HepG2 (cell line): ENCODE data around the gene C19orf85. TPM values are rescaled to one million over a fixed set of nuclear protein-coding genes. Genes with fewer than 3 reads are reported as not detected.

Source experiments
- ATAC-seq: fragments of 200-7000 bp; cut with Tn5 transposase; 3 replicates; pipeline ENCODE4 v1.9.1; 2020; ENCODE audit warnings: mild to moderate bottlenecking, moderate library complexity
- BruUV-seq: library from RNA; stranded (reverse); fragments of 400-500 nt; replicated peaks from 2 replicates; lab custom pipeline; 2021; lab: Mats Ljungman, UMichigan
- CTCF ChIA-PET: fragments of 300-600 bp; formaldehyde crosslinking; extraction: SDS; loops from one replicate; lab custom pipeline; 2021; ENCODE audit warnings: low total read pairs, inconsistent platforms, low intra/inter-chr PET ratio; lab: Yijun Ruan, JAX
- POLR2A ChIA-PET: fragments of 350-600 bp; sonication (Branson Sonifier 250); formaldehyde crosslinking; loops from one replicate; lab custom pipeline; 2020; ENCODE audit warnings: antibody characterized with exemption, inconsistent platforms; lab: Yijun Ruan, JAX
- DNase-seq: peaks from one replicate; pipeline ENCODE4 v3.0.0-alpha.2; 2015; ENCODE audit warnings: low spot score
- FAIRE-seq: peaks from 3 replicates; lab custom pipeline; 2011; peaks lifted over from hg19 to GRCh38; lab: Jason Lieb, UNC
- H2AFZ ChIP-seq: one replicate; pipeline ENCODE4 v1.6.1; 2011; ENCODE audit warnings: low read length, inconsistent platforms
- H3K27ac ChIP-seq: fragments of 300-600 bp; 3 replicates; pipeline ENCODE4 v1.8.0; 2011; ENCODE audit warnings: mixed run types, mild to moderate bottlenecking, mixed read lengths, low read length, inconsistent platforms; ENCODE audit not compliant: insufficient read depth; ENCODE audit errors: extremely low read length
- H3K27me3 ChIP-seq, 2 experiments: fragments of 200-600 bp in 1 of 2; 2 replicates in 1 of 2; 3 replicates in 1 of 2; pipeline versions ENCODE4 v1.6.0 to v1.8.0; 2011; ENCODE audit warnings: low read length in 2 of 2, mild to moderate bottlenecking in 2 of 2, moderate library complexity in 2 of 2, inconsistent platforms in 1 of 2; ENCODE audit not compliant: insufficient read depth in 2 of 2, control insufficient read depth in 1 of 2
- H3K36me3 ChIP-seq, 2 experiments: fragments of 200-600 bp in 1 of 2; replicated peaks in 1 of 2; 2 replicates in 1 of 2; 3 replicates in 1 of 2; pipeline versions ENCODE4 v1.5.1 to v1.8.0; 2011; ENCODE audit warnings: low read length in 2 of 2, inconsistent platforms in 1 of 2; ENCODE audit not compliant: insufficient read depth in 2 of 2, control insufficient read depth in 1 of 2
- H3K4me1 ChIP-seq: 2 replicates; pipeline ENCODE4 v1.5.1; 2012; ENCODE audit warnings: low read length, inconsistent platforms; ENCODE audit not compliant: insufficient read depth
- H3K4me2 ChIP-seq: 2 replicates; pipeline ENCODE4 v1.6.0; 2011; ENCODE audit warnings: low read depth, low read length, inconsistent platforms
- H3K4me3 ChIP-seq, 3 experiments: fragments of 200-600 bp in 1 of 3; sonication (generic), shearing (Covaris generic) in 1 of 3; replicated peaks in 1 of 3; 2 replicates each; pipeline ENCODE4 v1.5.1; 2011 to 2016; ENCODE audit warnings: low read length in 3 of 3, inconsistent platforms in 2 of 3, low read depth in 2 of 3, mild to moderate bottlenecking in 2 of 3, control low read depth in 1 of 3, mixed read lengths in 1 of 3; ENCODE audit not compliant: insufficient read depth in 1 of 3
- H3K79me2 ChIP-seq: one replicate; pipeline ENCODE4 v1.6.1; 2011; ENCODE audit warnings: low read length, inconsistent platforms; ENCODE audit not compliant: insufficient read depth
- H3K9ac ChIP-seq: 2 replicates; pipeline ENCODE4 v1.6.0; 2011; ENCODE audit warnings: mild to moderate bottlenecking, low read depth, low read length, inconsistent platforms; ENCODE audit not compliant: insufficient read depth
- H3K9me3 ChIP-seq: 2 replicates; pipeline ENCODE4 v1.5.1; 2012; ENCODE audit warnings: mild to moderate bottlenecking, low read length
- H4K20me1 ChIP-seq: 2 replicates; pipeline ENCODE4 v1.6.0; 2011; ENCODE audit warnings: inconsistent platforms, mild to moderate bottlenecking, low read length, moderate library complexity; ENCODE audit not compliant: insufficient read depth
- FLYWCH1 ChIP-seq: sonication (generic); formaldehyde crosslinking; IDR thresholded peaks from 2 replicates; pipeline ENCODE4 v1.8.1; 2023; ENCODE audit warnings: mild to moderate bottlenecking, missing genetic modification reagents
- MXI1 ChIP-seq: IDR thresholded peaks from 3 replicates; pipeline ENCODE4 v1.6.1; 2012; ENCODE audit warnings: low read depth, low read length, inconsistent platforms, borderline replicate concordance
- NONO ChIP-seq, 2 experiments: fragments of 450-650 bp in 1 of 2; sonication (generic) in 1 of 2; formaldehyde crosslinking in 1 of 2; IDR thresholded peaks in 1 of 2; conservative IDR thresholded peaks in 1 of 2; 2 replicates each; pipeline versions ENCODE4 v1.6.1 to v1.8.0; 2017 to 2022; ENCODE audit warnings: mild to moderate bottlenecking in 1 of 2, missing genetic modification reagents in 1 of 2, moderate library complexity in 1 of 2
- NR2C2 ChIP-seq: sonication (generic); formaldehyde crosslinking; IDR thresholded peaks from 2 replicates; pipeline ENCODE4 v1.4.0; 2020; ENCODE audit warnings: missing genetic modification reagents, mild to moderate bottlenecking, moderate library complexity, borderline replicate concordance
- SMAD1 ChIP-seq: sonication (generic); formaldehyde crosslinking; IDR thresholded peaks from 2 replicates; pipeline ENCODE4 v1.4.0; 2020; ENCODE audit warnings: missing genetic modification reagents, low read depth, mild to moderate bottlenecking, borderline replicate concordance
- ZBTB20 ChIP-seq: sonication (generic); formaldehyde crosslinking; IDR thresholded peaks from 2 replicates; pipeline ENCODE4 v1.8.1; 2023; ENCODE audit warnings: missing genetic modification reagents, low read depth, mild to moderate bottlenecking, borderline replicate concordance
- ZC3H4 ChIP-seq: sonication (generic); formaldehyde crosslinking; IDR thresholded peaks from 2 replicates; pipeline ENCODE4 v1.4.0; 2020; ENCODE audit warnings: missing genetic modification reagents, borderline replicate concordance
- ZNF160 ChIP-seq: sonication (generic); formaldehyde crosslinking; IDR thresholded peaks from 2 replicates; pipeline ENCODE4 v1.8.0; 2022; ENCODE audit warnings: mild to moderate bottlenecking, inconsistent platforms, missing genetic modification reagents
- ZNF274 ChIP-seq: sonication (generic); formaldehyde crosslinking; IDR thresholded peaks from 2 replicates; pipeline ENCODE4 v1.5.1; 2020; ENCODE audit warnings: mild to moderate bottlenecking, missing genetic modification reagents
- ZNF354B ChIP-seq: sonication (generic); formaldehyde crosslinking; IDR thresholded peaks from 2 replicates; pipeline ENCODE4 v1.8.0; 2022; ENCODE audit warnings: mild to moderate bottlenecking, missing genetic modification reagents
- ZNF44 ChIP-seq: sonication (generic); formaldehyde crosslinking; IDR thresholded peaks from 2 replicates; pipeline ENCODE4 v1.5.1; 2020; ENCODE audit warnings: mild to moderate bottlenecking, missing genetic modification reagents
- ZNF788 ChIP-seq: sonication (generic); formaldehyde crosslinking; IDR thresholded peaks from 2 replicates; pipeline ENCODE4 v1.5.0; 2020; ENCODE audit warnings: mild to moderate bottlenecking, missing genetic modification reagents, borderline replicate concordance
- WGBS: methylation state at CpG from one replicate; pipeline ENCODE4 v1.1.6; 2017; ENCODE audit warnings: low lambda C conversion rate; 5-methylcytosine and 5-hydroxymethylcytosine counted together
- in situ Hi-C: cut with HindIII; loops from 2 replicates; pipeline ENCODE4 v1.10.0; 2017; ENCODE audit warnings: low pct_unique_long_range_greater_than_20kb; ENCODE audit not compliant: extremely low pct_ligation_motif_present
- intact Hi-C: fragments of 100-400 bp; cut with micrococcal nuclease; formaldehyde crosslinking; loops from one replicate; pipeline ENCODE4 v1.10.0; 2022; ENCODE audit not compliant: unreplicated experiment
- polyA plus RNA-seq, 8 experiments: library from polyadenylated mRNA; depleted of rRNA in 3 of 8; stranded (reverse) in 7 of 8; unstranded in 1 of 8; fragments of >200 nt; fragmentation: Illumina TruSeq in 4 of 8; extraction: Trizol in 4 of 8; gene quantifications; 2 replicates each; pipeline versions ENCODE4 v1.2.1 to v1.2.3, GENCODE V29; 2011 to 2016; ENCODE audit warnings: low read depth in 4 of 8, missing spikeins in 1 of 8, mixed read lengths in 1 of 8; ENCODE audit not compliant: insufficient read depth in 1 of 8
- total RNA-seq, 5 experiments: library from RNA; depleted of rRNA; stranded (reverse); fragments of >200 nt; fragmentation: Illumina TruSeq; extraction: Trizol; gene quantifications; 2 replicates each; pipeline ENCODE4 v1.2.3, GENCODE V29; 2016; ENCODE audit warnings: low read depth in 1 of 5
- TF ChIP-seq, protein P1 (sequence below), 2 experiments: sonication (generic) in 1 of 2; formaldehyde crosslinking in 1 of 2; IDR thresholded peaks; 2 replicates each; pipeline versions ENCODE4 v1.4.0 to v1.6.1; 2018 to 2020; ENCODE audit warnings: missing genetic modification reagents in 2 of 2, borderline replicate concordance in 1 of 2, low read depth in 1 of 2, mild to moderate bottlenecking in 1 of 2, missing biosample characterization in 1 of 2
- TF ChIP-seq, protein P2 (sequence below): sonication (generic); formaldehyde crosslinking; IDR thresholded peaks from 2 replicates; pipeline ENCODE4 v1.5.0; 2020; ENCODE audit warnings: missing genetic modification reagents
- TF ChIP-seq, protein P3 (sequence below): sonication (generic); formaldehyde crosslinking; IDR thresholded peaks from 2 replicates; pipeline ENCODE4 v1.4.0; 2020; ENCODE audit warnings: missing genetic modification reagents

The C19orf85 gene
- total and polyA plus RNA-seq, 2 of the 13 experiments (the other 11 are each of a cell fraction or from before 2014, with no cell fraction given): not detected

DNA sequence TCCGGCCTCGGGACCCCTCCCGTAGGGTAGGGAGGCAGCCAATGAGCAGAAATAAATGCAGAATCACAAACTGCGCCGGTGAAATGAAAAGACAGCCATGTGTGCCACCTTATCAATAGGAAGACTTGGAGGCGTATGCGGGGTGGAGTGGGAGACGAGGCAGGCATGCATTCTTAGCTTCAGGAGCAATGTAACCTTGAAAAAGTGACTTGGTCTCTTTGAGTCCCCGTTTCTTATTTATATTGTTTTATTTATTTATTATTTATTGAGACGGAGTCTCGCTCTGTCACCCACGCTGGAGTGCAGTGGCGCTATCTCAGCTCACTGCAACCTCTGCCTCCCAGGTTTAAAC, 39.7 kb upstream of the C19orf85 start (continued):
- TF ChIP-seq NONO (IDR thresholded peaks at IDR 0.05) (no peak), NONO (CRISPR knock-in tag; conservative IDR thresholded peaks at IDR 0.05) (no peak), ZNF44 (CRISPR knock-in tag) (no peak), MXI1 (0 out of 3 replicates have a peak, but pooled peaks have one; percentile 44), NR2C2 (no peak), ZNF354B (CRISPR knock-in tag) (no peak), ZNF788 (0 out of 2 replicates have a peak, but pooled peaks have one; percentile 11), FLYWCH1 (CRISPR knock-in tag) (no peak)

DNA sequence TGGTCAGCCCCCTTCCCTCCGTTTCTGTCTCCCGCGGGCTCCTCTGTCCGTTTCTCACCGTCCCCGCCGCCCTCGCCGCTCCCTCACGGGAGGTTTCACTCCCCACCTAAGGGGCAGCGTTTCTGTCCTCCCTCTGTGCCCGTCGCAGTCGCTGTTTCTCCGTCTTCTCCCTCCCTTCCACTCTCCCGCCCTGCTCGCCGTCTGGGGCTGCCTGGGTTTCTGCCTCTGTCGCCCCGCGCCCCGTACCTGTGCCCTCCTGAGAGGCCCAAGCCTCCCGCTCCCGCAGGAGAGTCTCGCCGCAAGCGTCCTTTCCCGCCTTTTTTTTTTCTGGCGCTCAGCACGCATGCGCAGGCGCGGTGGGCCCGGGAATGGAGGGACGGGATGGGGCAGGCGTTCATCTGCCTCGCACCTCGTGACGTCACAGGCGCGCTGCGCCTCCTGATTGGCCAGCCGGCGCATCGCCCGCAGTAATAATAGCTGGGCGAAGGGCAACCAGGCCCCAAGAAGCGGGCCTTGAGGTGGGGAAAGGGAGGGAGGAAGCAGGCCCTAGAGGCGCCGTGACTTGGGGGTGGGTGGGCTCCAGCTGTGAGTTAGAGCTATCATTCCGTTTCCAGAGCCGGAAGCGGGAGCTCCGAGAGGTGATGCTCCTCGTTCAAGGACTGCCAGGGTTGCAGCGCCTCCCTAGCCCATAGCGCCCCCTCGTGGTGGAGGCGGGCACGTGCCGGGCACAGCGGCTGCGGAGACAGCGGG, 39.1 kb upstream of the C19orf85 start:
- DNase-seq (peak; percentile 64), FAIRE-seq (no peak), ATAC-seq (peak; percentile 91)
- peak overlapping the region; percentile 59 for H3K4me2 ChIP-seq
- H3K36me3 ChIP-seq: no peaks in the 10 kb centered on the region
- no peaks in the 10 kb centered on the region for H3K9me3 ChIP-seq
- H3K4me3 ChIP-seq: peak overlapping the region in 2 of 3 experiments; percentile 39 to 54; a peak in 3 of 6 replicates
- H3K79me2 ChIP-seq: no peaks in the 10 kb centered on the region
- intact Hi-C loops (no loop called here), in situ Hi-C loops (no loop called here)
- H3K9ac ChIP-seq: no peak overlapping the region
- CTCF ChIA-PET: interaction anchor here (0.8 to 2.0 kb wide), 4 partner anchors 36 to 362 kb away, joined by 3 to 24 read pairs (median 6); no protein-coding TSS in a partner anchor
- no peak overlapping the region for H2AFZ ChIP-seq
- H4K20me1 ChIP-seq: no peaks in the 10 kb centered on the region
- H3K27ac ChIP-seq: no peak overlapping the region
- BruUV-seq: no TSS peak
- POLR2A ChIA-PET: interaction anchor here (1.0 to 1.9 kb wide), 7 partner anchors 10 to 275 kb away, joined by 3 to 10 read pairs (median 5); partner anchors contain the start of genes FIZ1, ISOC2, TMEM86B and ZNF524
- H3K4me1 ChIP-seq: peaks cover 19% of the 10 kb centered on the region
- peaks cover 3 to 41% of the 10 kb centered on the region in 2 experiments; a peak in 4 of 5 replicates for H3K27me3 ChIP-seq
- WGBS: 42% methylated on average over 62 of the region's 64 CpGs
- TF ChIP-seq, protein P1, sequence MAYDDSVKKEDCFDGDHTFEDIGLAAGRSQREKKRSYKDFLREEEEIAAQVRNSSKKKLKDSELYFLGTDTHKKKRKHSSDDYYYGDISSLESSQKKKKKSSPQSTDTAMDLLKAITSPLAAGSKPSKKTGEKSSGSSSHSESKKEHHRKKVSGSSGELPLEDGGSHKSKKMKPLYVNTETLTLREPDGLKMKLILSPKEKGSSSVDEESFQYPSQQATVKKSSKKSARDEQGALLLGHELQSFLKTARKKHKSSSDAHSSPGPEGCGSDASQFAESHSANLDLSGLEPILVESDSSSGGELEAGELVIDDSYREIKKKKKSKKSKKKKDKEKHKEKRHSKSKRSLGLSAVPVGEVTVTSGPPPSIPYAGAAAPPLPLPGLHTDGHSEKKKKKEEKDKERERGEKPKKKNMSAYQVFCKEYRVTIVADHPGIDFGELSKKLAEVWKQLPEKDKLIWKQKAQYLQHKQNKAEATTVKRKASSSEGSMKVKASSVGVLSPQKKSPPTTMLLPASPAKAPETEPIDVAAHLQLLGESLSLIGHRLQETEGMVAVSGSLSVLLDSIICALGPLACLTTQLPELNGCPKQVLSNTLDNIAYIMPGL (CRISPR knock-in tag; IDR thresholded peaks at IDR 0.05; ENCODE audit: borderline replicate concordance in 1 of 2, low read depth in 1 of 2): peak; percentile 72 to 84
- TF ChIP-seq SMAD1 (CRISPR knock-in tag) (0 out of 2 replicates have a peak, but pooled peaks have one; percentile 35), ZC3H4 (CRISPR knock-in tag) (no peak), ZNF274 (CRISPR knock-in tag) (0 out of 2 replicates have a peak, but pooled peaks have one; percentile 76), ZBTB20 (CRISPR knock-in tag) (0 out of 2 replicates have a peak, but pooled peaks have one; percentile 41), ZNF160 (CRISPR knock-in tag) (0 out of 2 replicates have a peak, but pooled peaks have one; percentile 63)
- TF ChIP-seq, protein P2, sequence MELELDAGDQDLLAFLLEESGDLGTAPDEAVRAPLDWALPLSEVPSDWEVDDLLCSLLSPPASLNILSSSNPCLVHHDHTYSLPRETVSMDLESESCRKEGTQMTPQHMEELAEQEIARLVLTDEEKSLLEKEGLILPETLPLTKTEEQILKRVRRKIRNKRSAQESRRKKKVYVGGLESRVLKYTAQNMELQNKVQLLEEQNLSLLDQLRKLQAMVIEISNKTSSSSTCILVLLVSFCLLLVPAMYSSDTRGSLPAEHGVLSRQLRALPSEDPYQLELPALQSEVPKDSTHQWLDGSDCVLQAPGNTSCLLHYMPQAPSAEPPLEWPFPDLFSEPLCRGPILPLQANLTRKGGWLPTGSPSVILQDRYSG (CRISPR knock-in tag): no peak
- TF ChIP-seq, protein P3, sequence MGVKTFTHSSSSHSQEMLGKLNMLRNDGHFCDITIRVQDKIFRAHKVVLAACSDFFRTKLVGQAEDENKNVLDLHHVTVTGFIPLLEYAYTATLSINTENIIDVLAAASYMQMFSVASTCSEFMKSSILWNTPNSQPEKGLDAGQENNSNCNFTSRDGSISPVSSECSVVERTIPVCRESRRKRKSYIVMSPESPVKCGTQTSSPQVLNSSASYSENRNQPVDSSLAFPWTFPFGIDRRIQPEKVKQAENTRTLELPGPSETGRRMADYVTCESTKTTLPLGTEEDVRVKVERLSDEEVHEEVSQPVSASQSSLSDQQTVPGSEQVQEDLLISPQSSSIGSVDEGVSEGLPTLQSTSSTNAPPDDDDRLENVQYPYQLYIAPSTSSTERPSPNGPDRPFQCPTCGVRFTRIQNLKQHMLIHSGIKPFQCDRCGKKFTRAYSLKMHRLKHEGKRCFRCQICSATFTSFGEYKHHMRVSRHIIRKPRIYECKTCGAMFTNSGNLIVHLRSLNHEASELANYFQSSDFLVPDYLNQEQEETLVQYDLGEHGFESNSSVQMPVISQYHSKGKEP (CRISPR knock-in tag): 0 out of 2 replicates have a peak, but pooled peaks have one; percentile 18
